ENCODE results near the gene NFKBIB.
A peak's percentile ranks its signal among the peaks of the same experiment; 100 is the strongest.
"Not testable (repeated sequence)": the region's sequence is repeated elsewhere in the genome, so short reads cannot be mapped to it uniquely, and the experiment has no call there.

Gene NFKBIB

DNA sequence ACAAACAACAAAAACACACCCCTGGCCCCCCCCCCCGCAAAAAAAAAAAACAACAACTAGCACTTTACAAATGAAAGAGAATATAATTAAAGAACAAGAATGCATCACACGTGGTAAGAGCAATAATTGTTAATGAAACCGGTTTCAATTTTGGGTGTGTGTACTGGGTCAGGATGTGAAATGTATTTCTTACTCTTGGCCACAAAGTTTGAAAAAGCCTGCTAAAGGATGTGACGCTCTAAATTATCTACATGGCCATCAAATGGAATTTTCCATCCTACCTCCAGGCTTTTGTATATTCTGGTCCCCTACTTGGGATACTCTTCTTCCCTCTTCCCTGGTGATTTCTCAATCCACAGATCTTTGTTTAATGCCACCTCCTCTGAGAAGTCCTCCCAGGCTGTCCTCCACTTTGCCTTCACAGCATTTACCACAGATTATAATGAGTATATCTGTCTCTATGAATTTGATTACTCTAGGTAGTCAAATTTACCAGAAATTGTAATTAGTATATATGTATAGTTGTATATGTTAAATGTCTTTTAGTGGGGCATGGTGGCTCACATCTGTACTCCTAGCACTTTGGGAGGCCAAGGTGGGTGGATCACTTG lies 28.7 kb downstream of the NFKBIB start:
- DNase-seq (ENCODE audit: low read depth, low spot score), result no peak

DNA sequence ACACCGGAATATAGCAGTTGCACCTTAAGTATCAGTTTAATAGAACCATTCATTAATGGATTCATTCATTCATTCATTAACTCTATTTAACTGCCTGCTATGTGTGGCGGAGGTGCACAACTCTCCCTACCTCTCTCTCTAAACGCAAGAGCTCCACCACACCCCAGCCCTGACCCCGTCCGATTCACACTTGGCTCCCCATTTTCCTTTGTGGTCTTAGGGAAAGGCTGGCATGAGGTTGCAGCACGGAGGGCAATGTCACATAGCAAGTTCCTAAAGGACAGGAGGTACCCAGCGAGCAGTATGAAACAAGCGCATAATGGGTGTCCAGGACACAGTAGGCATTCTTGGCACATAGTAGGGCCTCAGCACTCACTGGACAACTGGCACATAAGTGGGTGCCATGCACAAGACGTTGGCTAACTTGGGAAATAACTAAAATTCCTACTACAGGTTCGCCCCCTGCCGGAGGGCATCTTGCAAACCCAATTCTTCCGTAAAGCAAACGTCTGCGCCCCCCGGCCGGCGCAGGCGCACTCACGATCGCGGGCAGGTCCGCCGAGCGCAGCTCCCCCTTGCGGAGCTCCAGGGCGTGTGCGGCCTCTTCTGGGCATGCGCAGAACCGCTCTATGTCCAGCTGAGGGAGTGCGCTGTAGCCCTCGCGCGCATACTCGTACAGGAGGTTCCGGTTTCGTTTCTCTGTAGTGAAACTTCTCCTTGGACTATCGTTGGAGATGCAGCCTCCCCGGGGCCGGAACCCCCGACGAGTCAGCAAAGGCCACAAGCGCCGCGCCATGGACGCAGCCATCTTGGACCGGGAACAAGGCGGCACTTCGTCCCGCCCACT lies 30.4 kb downstream of the NFKBIB start, which contains the start of gene SARS2:
Gene SARS2 (minus strand): TSS at position 835 of the 847 bp plus-strand sequence. CDS start 27 bp downstream, at position 808.
- peak; percentile 69 for DNase-seq (ENCODE audit: low read depth, low spot score)

DNA sequence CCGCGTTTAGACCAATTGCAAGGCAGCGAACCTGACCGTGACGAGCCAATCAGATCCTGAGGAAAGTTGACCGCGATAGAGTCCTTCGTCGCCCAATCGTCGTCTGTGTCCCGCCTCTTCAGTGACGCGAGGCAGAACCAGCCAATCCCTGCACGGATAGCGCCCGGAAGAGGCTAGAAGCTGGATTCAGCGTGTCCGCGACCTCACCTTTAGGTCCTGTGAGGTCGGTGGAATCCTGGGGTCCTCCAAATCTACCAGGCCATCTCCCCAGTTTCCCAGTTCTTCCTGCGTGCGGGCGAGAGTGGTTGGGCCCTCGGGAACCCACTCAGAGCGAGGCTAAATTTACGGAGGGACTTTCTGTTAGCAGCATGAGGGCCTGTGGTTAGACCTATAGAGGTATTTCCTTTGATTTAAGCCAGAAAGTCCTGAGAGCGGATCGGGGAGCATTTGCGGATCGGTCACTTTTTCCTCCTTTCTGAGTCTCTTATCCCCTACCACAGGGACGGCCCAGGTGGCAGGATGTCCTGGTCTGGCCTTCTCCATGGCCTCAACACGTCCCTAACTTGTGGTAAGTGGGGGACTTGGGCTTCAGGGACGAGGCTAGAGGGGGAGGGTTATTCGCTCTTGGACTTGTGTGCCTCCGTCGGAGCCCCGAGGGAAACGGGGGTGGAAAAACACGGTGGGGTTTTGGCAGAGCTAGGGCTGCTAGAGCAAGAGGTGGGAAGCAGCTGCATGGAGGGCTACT lies 31.2 kb downstream of the NFKBIB start, which contains the start of gene MRPS12:
Gene MRPS12 (plus strand): TSS at position 169 of the 745 bp plus-strand sequence. CDS start 351 bp downstream, at position 520.
- DNase-seq (ENCODE audit: low read depth, low spot score), result peak; percentile 95

DNA sequence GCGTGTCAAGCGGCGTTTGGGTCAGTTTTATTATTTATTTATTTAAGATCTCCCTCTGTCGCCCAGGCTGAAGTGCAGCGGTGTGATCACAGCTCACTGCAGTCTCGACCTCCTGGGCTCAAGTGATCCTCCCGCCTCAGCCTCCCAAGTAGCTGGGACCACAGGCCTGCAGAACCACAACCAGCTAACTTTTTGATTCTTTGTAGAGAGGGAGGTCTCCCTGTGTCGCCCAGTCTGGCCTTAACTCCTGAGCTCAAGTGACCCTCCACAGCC lies 31.7 kb downstream of the NFKBIB start:
- no peak for DNase-seq (ENCODE audit: low read depth, low spot score)

DNA sequence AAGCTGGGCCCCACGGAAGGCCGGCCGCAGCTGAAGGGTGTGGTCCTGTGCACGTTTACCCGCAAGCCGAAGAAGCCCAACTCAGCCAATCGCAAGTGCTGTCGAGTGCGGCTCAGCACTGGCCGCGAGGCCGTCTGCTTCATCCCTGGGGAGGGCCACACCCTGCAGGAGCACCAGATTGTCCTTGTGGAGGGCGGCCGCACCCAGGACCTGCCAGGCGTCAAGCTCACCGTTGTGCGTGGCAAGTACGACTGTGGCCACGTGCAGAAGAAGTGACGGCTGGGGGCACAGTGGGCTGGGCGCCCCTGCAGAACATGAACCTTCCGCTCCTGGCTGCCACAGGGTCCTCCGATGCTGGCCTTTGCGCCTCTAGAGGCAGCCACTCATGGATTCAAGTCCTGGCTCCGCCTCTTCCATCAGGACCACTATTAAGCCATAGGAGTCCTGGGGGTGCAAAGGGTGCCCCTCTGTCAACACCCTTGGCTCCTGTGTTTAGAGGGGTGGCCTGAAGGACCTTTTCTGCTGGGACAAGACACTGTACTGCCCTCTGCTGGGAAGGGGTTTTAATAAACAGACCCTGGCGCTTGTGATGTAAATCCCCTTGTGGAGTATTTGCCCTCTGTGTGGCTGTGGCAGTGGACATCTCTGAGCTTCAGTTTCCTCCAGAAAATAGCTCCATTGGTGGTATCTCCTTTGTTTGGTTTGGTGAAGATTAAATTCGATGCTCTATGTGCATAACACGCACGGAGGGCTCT lies 32.8 kb downstream of the NFKBIB start:
- DNase-seq (ENCODE audit: low read depth, low spot score), result no peak

DNA sequence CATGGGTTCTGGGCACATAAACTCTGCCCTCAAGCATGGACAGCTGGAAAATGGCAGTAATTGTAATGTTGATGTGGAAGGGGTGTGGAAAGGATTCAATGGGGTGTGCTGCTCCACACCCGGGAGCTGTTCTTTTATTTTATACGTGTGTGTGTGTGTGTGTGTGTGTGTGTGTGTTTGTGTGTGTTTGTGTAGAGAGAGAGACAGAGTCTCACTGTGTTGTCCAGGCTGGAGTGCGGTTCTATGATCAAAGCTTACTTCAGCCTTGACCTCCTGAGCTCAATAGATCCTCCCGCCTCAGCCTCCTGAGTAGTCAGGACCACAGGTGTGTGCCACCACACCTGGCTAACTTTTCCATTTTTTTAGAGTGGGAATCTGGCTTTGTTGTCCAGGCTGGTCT lies 33.8 kb downstream of the NFKBIB start:
- no peak for DNase-seq (ENCODE audit: low read depth, low spot score)

DNA sequence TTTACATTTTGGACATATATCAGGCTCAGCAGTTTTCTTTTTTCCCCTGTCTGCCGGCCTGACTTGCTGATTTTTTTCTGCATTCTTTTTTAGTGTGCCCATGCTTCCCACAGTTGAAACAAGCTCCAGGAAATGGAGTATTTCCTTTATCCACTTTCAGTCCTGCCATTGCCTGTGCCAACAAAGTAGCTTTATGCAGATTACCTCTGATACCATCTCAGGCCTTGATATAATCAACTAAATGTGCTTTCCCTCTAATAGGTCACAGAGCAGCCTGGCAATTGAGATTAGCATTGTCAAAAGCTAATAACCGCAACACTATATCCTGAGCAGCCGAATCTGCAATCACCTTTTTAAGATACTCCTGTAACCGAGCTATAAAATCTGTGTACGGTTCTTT lies 40.2 kb downstream of the NFKBIB start:
- no peak for DNase-seq (ENCODE audit: low read depth, low spot score)

DNA sequence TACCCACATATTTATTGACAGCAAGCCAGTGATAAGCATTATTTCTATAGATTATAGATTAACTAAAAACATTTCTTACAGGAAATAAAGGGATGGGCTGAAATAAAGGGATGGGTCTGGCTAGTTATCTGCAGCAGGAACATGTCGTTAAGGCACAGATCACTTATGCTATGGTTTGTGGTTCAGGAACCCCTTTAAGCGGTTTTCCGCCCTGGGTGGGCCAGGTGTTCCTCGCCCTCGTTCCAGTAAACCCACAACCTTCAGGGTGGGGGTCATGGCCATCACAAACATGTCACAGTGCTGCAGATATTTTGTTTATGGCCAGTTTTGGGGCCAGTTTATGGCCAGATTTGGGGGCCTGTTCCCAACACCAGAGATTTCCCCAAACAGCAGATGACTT lies 41.7 kb downstream of the NFKBIB start:
- DNase-seq (ENCODE audit: low read depth, low spot score), result not testable (repeated sequence)

DNA sequence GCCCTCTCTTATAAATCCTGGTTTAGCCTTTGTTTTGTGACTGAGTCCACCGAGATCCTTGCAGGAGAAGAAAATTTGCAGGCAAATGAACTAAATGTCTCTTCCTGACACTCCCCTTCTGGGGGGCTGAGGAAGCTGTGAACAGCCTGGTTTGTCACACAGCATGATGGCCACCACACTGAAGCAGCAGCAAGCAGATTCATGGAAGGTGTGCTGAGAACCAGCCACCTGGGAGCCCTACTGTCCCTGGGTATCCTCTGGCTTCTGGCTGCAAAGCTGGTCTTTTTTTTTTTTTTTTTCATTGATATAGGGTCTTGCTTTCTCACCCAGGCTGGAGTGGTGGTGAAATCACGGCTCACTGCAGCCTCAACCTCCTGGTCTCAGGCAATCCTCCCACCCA lies 42.2 kb downstream of the NFKBIB start:
- DNase-seq (ENCODE audit: low read depth, low spot score), result no peak

DNA sequence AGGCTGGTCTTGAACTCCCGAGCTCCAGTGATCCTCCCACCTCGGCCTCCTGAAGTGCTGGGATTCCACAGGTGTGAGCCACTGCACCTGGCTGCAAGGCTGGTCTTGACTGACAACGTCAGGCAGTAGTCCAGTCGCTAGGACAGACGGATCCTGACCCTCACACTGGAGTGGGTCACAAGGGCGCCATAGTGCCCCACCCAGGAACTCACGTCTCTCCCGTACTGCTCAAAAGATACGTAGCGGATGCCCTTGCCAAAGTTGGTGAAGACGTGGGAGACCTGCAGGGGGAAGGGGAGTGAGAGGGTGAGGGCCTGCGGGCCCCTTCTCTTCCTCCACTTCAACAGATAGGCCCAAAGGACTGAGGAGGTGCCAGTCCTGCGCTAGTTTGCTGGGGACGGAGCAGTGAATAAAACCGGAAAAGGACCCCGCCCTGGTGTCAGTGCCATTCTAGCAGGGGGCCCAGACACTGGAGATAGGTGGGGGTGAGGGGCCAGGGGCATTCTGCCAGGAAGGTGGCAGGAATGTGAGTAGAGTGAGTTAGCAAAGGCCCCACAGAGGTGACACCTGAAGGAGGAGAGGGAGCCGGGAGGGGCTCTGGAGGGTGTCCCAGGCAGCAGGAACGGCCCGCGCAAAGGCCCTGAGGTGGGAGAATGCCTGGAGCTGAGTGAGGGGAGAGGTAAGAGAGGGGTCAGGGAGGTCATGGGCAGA lies 42.9 kb downstream of the NFKBIB start:
- no peak for DNase-seq (ENCODE audit: low read depth, low spot score)

DNA sequence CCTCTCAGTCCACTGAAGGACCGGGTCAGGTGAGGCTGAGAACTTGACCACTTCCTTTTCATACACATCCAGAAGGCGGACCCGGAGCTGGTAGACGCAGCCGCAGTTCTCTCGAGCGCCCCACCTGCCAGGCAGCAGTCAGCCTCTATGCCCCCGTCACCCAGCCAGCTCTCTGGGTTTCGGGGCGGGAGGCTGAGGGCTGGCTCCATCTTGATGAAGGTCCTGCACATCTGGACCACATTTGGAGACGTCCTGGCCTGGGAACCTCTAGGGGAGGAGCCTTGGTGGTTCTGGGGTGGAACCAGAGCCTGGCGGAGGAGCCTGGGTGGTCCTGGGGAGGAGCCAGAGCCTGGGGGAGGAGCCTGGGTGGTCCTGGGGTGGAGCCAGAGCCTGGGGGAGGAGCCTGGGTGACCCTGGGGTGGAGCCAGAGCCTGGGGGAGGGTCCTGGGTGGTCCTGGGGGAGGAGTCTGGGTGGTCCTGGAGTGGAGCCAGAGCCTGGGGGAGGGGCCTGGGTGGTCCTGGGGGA lies 45.3 kb downstream of the NFKBIB start:
- no peak for DNase-seq (ENCODE audit: low read depth, low spot score)

DNA sequence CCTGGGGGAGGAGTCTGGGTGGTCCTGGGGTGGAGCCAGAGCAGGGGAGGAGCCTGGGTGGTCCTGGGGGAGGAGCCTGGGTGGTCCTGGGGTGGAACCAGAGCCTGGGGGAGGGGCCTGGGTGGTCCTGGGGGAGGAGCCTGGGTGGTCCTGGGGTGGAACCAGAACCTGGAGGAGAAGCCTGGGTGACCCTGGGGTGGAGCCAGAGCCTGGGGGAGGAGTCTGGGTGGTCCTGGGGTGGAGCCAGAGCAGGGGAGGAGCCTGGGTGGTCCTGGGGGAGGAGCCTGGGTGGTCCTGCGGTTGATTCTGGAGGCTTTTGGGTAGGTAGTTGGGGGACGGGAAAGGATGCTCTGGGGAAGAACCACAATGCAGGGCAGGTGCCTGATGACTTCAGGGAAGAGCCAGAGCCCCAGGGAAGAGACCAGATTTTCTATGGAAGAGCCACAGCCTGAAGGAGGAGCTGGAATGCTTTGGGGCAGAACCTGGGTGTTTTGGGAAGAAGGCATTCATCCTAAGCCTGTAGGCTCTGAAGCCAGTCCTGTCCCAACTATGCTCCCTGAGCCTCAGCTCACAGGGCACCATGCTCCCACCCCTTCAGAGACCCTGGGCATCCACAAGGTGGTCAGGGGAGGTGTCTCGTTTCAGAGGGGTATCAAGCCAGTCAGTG lies 45.9 kb downstream of the NFKBIB start:
- no peak for DNase-seq (ENCODE audit: low read depth, low spot score)

DNA sequence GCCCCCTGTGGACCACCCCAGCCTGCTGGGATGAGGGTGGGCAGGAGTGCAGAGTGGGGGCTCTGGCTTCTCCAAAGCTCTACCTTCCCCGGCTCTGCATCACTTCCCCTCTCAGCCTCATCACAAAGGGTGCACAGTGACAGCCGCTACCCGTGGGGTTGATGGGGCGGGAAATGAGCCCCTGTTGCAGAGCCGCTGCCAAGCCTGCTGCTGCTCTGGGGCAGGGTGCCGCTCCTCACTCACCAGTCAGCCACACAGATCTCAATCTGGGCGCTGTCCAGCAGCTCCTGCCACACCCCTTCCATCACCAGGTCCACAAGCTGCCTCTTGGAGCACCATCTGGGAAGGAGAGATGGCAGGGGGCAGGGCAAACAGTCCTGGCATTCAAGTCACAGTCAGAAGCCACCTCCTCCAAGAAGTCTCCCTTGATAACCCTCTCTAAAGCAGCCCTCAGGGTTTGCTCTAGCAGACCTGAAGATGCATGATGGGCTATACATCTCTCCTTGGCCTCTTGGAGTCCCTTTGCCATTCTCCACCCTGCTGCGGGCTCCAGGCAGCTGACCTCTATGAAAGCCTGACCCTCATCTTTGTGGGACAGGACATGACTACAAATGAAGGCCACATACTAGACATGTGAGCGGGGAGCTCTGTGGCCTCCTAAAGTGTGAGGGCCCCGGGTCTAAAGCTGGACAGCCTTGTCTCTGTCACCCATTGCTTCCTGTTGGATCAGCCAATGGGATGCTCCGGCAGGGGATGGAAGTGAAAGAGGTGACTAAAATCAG lies 46.7 kb downstream of the NFKBIB start:
- DNase-seq (ENCODE audit: low read depth, low spot score), result no peak

DNA sequence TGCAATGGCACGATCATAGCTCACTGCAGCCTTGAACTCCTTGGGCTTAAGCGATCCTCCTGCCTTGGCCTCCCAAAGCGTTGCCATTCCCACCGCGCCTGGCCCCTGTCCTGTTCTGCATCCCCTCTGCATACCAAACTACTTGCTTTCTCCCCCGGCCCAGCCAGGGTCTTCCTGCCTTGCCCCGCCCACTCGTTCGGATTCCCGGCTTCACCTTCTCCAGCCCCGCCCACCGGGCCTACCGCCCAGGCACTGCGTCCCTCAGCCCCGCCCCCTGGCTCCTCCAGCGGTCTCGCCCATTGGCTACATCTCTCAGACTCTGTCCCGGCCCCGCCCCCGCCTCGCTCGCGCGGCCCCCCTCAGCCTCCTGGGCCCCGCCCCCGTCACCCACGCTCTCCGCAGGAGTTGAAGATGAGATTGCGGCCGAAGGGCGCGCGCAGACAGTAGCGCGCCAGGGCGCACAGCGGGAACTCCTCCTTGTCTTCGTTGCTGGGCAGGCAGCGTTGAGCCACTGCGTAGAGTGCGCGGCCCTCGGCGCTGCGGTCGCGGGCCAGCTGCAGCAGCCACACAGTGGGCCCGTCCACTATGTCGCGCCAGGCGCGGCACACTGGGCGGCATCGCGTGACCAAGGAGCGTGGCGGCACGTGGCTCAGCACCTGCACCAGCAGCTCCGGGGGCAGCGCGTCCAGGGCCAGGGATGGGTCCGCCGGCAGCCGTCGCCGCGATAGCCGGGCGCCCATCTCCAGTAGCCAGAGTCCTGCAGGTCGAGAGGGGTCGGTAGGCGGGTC lies 50.0 kb downstream of the NFKBIB start:
- peak; percentile 68 for DNase-seq (ENCODE audit: low read depth, low spot score)

DNA sequence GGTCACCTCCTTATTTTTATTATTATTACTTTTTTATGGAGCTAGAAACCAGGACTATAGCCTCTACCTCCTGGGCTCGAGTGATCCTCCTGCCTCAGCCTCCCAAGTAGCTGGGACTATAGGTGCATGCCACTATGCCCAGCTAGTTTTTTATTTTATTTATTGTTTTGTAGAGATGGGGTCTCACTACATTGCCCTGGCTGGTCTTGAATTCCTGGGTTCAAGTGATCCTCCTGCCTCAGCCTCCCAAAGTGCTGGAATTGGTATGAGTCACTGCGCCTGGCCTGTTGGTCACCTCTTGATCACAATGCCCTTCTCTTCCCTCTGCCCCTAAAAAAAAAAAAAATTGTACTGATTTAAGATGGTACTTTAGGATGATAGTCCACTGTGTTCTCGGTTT lies 51.4 kb downstream of the NFKBIB start:
- DNase-seq (ENCODE audit: low read depth, low spot score), result no peak

DNA sequence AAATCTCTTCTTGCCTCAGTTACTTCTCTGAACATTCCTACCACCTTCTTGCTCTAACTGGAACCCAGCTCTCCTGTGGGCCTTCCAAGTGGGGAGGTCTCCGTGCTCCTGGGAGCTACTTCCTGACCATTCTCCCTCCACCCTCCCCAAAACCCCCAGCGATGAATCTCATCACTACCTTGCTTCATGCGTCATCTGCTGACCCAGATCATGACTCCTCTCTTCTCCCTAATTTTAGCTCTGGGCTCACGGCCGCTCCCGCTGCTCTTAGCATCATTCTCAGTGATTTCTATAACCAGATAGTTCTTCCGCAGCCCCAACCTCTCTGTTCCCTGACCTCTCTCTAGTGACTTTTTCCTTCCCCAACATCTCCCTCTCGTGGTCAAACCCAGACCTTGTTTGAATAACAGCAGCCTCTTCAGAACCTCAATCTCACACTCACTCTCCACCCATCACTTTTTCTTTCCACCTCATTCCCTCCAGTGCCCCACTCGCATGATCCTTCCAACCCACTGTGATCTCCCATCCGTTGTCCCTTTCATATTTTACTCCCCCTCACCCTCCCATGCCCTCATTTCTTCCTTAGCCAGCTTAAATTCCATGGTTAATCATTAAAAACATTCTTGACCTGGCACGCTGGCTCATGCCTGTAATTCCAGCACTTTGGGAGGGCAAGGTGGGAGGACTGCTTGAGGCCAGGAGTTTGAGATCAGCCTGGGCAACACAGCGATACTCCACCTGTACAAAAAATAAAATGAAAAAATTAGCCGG lies 52.8 kb downstream of the NFKBIB start:
- no peak for DNase-seq (ENCODE audit: low read depth, low spot score)

DNA sequence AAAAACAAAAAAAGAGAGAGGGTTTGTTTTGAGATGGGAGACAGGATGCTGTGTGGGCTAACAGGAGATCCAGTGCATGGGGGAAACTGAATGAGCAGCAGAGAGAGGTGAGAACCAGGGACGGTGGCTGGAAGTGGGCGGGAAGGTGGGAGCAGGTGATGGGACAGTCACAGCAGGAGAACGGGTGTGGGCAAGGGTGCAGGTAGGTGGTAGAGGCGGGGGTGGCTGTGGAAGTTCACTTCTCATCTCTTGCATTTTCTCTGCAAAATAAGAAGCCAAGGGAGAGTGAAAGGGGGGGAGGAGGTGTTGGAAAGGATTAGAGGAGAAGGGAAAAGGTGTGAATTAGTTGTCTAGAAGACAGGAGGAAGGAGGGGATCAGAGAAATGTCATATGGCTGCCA lies 53.9 kb downstream of the NFKBIB start:
- no peak for DNase-seq (ENCODE audit: low read depth, low spot score)

DNA sequence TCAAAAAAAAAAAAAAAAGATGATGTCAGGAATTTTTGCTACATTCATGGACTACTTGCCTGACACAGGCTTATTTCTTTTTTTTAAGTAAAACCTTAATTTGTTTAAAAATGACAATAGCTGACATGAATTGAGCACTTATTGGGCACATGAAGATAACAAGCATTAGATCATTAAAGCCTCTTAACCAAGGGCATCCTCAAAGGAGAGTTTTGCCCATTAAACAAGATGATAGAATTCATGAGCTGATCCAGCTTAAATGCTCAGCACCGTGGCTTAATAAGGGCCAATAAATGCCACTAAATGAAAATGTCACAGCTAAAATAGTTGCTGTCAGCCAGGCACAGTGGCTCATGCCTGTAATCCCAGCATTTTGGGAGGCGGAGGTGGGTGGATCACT lies 56.5 kb downstream of the NFKBIB start:
- no peak for DNase-seq (ENCODE audit: low read depth, low spot score)
